GM12892 (cell line): ENCODE data around the gene SPOCK1.

Source experiments
- POLR2AphosphoS5 ChIP-seq: IDR thresholded peaks from 2 replicates; pipeline ENCODE4 v1.6.1; 2011; ENCODE audit warnings: low read depth, low read length, control low read depth
- TAF1 ChIP-seq: IDR thresholded peaks from 2 replicates; pipeline ENCODE4 v1.6.1; 2011; ENCODE audit warnings: low read depth, mild to moderate bottlenecking, control low read depth, low read length, borderline replicate concordance

GRCh38 chr5:137217599-137218200 lies 281.4 kb downstream of the SPOCK1 start:
- TF ChIP-seq POLR2AphosphoS5 (no peak), TAF1 (no peak)
